ENCODE results near the gene RFNG. TPM values are rescaled to one million over a fixed set of nuclear protein-coding genes. Genes with fewer than 3 reads are reported as not detected.
A peak's percentile ranks its signal among the peaks of the same experiment; 100 is the strongest.

RFNG gene
- total and polyA plus RNA-seq, 2 of the 13 experiments (the other 11 are each of a cell fraction or from before 2014, with no cell fraction given): 61.4 to 64.0 TPM

GRCh38 chr17:82031885-82032627 lies 19.6 kb downstream of the RFNG start:
- H3K36me3 ChIP-seq (replicated peaks in 1 of 2; ENCODE audit: control insufficient read depth in 1 of 2, insufficient read depth in 2 of 2, low read length in 2 of 2): peaks cover 16 to 22% of the 10 kb centered on the region in 2 experiments
- in situ Hi-C loops (cut with HindIII; ENCODE audit: extremely low pct_ligation_motif_present, low pct_unique_long_range_greater_than_20kb) (no loop called here), intact Hi-C loops (cut with micrococcal nuclease; ENCODE audit: unreplicated experiment) (no loop called here)
- POLR2A ChIA-PET: interaction anchor here (1.0 to 6.2 kb wide), 4 partner anchors 9 to 70 kb away, joined by 3 to 112 read pairs (median 3); partner anchors contain the start of genes CENPX and LRRC45
- peak overlapping the region; percentile 39 for H3K4me2 ChIP-seq (ENCODE audit: low read depth, low read length)
- peaks cover 22% of the 10 kb centered on the region for H3K4me1 ChIP-seq (ENCODE audit: insufficient read depth, low read length)
- no peaks in the 10 kb centered on the region for H3K27me3 ChIP-seq (ENCODE audit: control insufficient read depth in 1 of 2, insufficient read depth in 2 of 2, low read length in 2 of 2)
- H3K9ac ChIP-seq (ENCODE audit: insufficient read depth, low read depth, low read length): no peak overlapping the region
- H3K9me3 ChIP-seq (ENCODE audit: low read length): no peaks in the 10 kb centered on the region
- 87% methylated on average over 33 of the region's 59 CpGs for WGBS (ENCODE audit: low lambda C conversion rate)
- peaks cover 13% of the 10 kb centered on the region for H3K79me2 ChIP-seq (ENCODE audit: insufficient read depth, low read length)
- BruUV-seq (replicated peaks): no TSS peak
- DNase-seq (ENCODE audit: low spot score) (no peak), FAIRE-seq (no peak), ATAC-seq (peak; percentile 2; the same call in 1 of the 3 replicates)
- CTCF ChIA-PET (ENCODE audit: low intra/inter-chr PET ratio, low total read pairs): no interaction called here
- peaks cover 19% of the 10 kb centered on the region for H4K20me1 ChIP-seq (ENCODE audit: insufficient read depth, low read length)
- H3K4me3 ChIP-seq (replicated peaks in 1 of 3; ENCODE audit: insufficient read depth in 1 of 3, low read depth in 2 of 3, low read length in 3 of 3): peak overlapping the region in 1 of 3 experiments; percentile 21; a peak in 1 of 6 replicates
- no peak overlapping the region for H3K27ac ChIP-seq (ENCODE audit: extremely low read length, insufficient read depth, low read length)
- no peak overlapping the region for H2AFZ ChIP-seq (ENCODE audit: low read length)
- no peak for TF ChIP-seq RAD21 (CRISPR knock-in tag; IDR thresholded peaks at IDR 0.05)
- TF ChIP-seq YEATS4 (CRISPR knock-in tag; IDR thresholded peaks at IDR 0.05; ENCODE audit: borderline replicate concordance): no peak
- peak; percentile 95 for TF ChIP-seq AGO2 (optimal IDR thresholded peaks at IDR 0.05; ENCODE audit: low read depth, low read length)
- TF ChIP-seq MIER2 (CRISPR knock-in tag; IDR thresholded peaks at IDR 0.05): no peak
- no peak for TF ChIP-seq NFIB (CRISPR knock-in tag; IDR thresholded peaks at IDR 0.05; ENCODE audit: borderline replicate concordance)
- no peak for TF ChIP-seq LBX2 (CRISPR knock-in tag; IDR thresholded peaks at IDR 0.05; ENCODE audit: borderline replicate concordance)
- TF ChIP-seq TBX2 (CRISPR knock-in tag; IDR thresholded peaks at IDR 0.05; ENCODE audit: borderline replicate concordance): no peak
- no peak for TF ChIP-seq ZNF501 (CRISPR knock-in tag; IDR thresholded peaks at IDR 0.05)
- TF ChIP-seq, protein P1, sequence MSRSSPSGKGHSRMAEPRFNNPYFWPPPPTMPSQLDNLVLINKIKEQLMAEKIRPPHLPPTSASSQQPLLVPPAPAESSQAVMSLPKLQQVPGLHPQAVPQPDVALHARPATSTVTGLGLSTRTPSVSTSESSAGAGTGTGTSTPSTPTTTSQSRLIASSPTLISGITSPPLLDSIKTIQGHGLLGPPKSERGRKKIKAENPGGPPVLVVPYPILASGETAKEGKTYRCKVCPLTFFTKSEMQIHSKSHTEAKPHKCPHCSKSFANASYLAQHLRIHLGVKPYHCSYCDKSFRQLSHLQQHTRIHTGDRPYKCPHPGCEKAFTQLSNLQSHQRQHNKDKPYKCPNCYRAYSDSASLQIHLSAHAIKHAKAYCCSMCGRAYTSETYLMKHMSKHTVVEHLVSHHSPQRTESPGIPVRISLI (CRISPR knock-in tag; IDR thresholded peaks at IDR 0.05; ENCODE audit: borderline replicate concordance): no peak
- TF ChIP-seq GABPB1 (CRISPR knock-in tag; IDR thresholded peaks at IDR 0.05): peak; percentile 20; the same call in 1 of the 2 replicates
- TF ChIP-seq NONO (IDR thresholded peaks at IDR 0.05): no peak
- TF ChIP-seq NONO (CRISPR knock-in tag; conservative IDR thresholded peaks at IDR 0.05): no peak
- no peak for TF ChIP-seq ZNF33B (CRISPR knock-in tag; IDR thresholded peaks at IDR 0.05)
- no peak for TF ChIP-seq RBAK (CRISPR knock-in tag; IDR thresholded peaks at IDR 0.05)
- TF ChIP-seq DR1 (CRISPR knock-in tag; IDR thresholded peaks at IDR 0.05): no peak
- peak; percentile 55 for TF ChIP-seq HNRNPK (IDR thresholded peaks at IDR 0.05; ENCODE audit: low read depth, low read length, poor library complexity, severe bottlenecking)
- TF ChIP-seq ZNF180 (CRISPR knock-in tag; IDR thresholded peaks at IDR 0.05; ENCODE audit: borderline replicate concordance, low read depth): no peak
- 0 out of 2 replicates have a peak, but pooled peaks have one; percentile 19 for TF ChIP-seq MYC (CRISPR knock-in tag; IDR thresholded peaks at IDR 0.05; ENCODE audit: borderline replicate concordance)
- TF ChIP-seq ESRRA (CRISPR knock-in tag; IDR thresholded peaks at IDR 0.05; ENCODE audit: low read depth): no peak
